Medulla oblongata (tissue), 1 donor: Measurements from ENCODE around the gene NCAM2.

ENCODE experiments used
- DNase-seq: peaks from one replicate; pipeline ENCODE4 v3.0.0-alpha.2; 2015; ENCODE audit errors: extremely low spot score

Gene NCAM2

GRCh38 chr21:20997636-20998455, at the start of gene NCAM2:
NCAM2 (plus strand) TSS chr21:20998409.
- peak; percentile 75 for DNase-seq

DNA sequence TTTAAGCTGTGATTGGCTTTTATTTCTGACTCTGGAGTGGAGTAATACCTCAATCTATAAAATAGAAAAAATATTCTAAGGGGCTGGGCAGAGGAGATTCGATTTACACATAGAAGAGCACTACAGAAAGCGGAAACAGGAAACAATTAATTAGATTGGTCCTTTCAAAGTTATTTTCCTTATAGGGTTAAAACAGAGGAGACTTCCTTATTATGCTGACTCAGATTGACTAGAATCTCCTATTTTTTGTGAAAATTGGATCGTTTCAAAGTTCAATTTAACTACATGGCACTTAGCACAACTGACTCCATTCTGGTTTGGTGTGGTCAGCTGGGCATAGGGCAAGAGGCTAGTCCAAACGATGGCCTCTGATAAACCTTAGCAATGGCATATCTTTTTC, 48.3 kb upstream of the NCAM2 start:
- no peak for DNase-seq

DNA sequence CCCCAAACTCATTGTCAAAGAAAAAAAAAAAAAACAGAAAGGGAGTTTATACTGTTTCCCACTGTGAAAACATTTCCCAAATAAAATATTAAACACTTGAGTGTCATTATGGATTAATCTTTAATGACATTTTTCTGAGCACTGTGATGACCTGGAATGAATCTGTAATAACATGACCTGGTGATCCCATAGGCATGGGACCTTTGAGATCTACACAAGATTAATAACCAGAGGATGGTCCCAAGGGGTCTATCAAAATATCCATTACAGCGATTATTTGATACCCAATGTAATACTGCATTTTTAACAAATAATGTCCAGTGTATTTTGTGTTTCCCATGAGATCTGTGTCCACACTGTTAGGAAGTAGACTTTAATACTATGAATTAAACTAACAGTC, 32.4 kb upstream of the NCAM2 start:
- DNase-seq = no peak

DNA sequence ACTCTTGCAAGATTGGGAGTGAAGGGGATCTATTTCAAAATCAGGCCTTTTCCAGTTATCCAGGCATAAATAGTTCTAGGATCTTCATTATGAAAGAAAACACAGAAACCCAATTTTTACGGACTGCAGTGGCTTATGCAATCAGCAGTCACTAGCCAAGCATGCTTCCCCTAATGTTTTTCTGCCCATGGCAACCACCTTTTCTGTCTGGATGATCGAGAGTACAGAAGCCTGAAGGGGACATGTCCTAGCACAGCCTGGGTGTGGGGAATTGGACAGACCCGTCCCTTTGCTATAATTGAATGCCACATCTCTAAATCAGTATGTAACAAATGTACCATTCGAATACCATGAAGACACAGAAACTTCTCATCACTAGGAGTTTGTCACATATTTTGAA, 29.8 kb upstream of the NCAM2 start:
- peak; percentile 64 for DNase-seq

DNA sequence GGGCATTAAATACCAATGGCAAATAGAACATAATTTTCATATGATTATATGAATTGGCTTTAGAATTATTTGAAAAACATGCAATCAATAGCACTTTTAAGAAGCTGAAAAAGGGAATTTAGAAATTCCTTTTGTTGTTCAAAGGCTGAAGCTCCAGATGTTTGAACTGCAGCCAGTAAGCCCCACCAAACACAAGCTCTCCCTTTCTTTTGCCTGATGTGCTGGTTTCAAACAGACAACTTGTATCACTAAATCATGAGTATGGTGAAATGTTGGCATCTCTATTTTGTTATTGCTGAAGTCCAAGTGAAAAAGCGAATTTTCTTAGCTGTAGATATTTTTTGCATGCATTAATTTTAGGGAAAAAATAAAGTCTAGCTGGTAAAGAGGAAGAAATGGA, 27.5 kb upstream of the NCAM2 start:
- peak; percentile 42 for DNase-seq

DNA sequence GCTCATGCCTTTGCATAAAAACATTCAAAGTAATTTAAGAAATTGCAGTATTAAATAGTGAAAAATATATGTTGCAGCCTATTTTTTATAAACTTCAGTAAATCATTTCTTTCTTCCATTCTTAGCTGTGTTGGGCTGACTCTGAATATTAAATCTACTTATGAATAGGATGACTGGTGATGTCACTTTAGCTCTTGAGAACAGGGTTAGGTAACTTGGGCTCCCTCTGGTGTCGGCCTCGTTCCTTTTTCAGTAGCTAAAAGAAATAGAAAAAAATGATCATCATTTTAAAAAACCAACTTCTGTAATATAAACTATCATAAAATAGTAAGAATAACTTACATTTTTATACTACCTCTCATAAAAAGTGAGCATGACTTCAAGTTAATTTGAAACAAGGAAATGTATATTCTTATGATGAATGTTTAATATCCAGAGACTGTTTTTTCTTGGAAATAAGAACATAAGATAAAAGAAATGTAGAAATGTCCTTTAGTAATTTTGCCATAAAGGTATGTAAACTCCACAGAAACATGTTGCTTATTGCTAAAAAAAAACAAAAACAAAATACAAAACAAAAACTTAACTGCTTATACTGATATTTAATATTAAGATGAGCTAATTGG, 26.8 kb upstream of the NCAM2 start:
- peak; percentile 88 for DNase-seq

- no peak for DNase-seq
Measured at GRCh38 chr21:20994790-20995189, 3.4 kb upstream of the NCAM2 start.

- DNase-seq = no peak
Measured at GRCh38 chr21:20996421-20997310, 1.5 kb upstream of the NCAM2 start.

DNA sequence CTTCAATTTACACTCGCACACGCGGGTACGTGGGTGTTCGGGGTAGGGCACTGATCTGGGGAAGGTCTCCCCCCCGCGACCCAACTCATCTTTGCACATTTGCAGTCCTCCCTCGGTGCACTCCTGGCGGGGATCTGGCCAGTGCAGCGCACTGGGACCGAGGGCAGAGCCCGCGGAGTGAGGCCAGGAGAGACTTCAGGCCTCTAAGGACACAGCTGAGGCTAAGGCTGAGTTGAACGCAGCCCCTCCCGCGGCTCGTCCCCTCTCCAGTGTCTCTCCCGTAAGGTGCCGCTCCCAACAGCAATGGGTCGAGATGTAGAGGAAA, 936 bp upstream of the NCAM2 start:
- DNase-seq = peak; percentile 46

DNA sequence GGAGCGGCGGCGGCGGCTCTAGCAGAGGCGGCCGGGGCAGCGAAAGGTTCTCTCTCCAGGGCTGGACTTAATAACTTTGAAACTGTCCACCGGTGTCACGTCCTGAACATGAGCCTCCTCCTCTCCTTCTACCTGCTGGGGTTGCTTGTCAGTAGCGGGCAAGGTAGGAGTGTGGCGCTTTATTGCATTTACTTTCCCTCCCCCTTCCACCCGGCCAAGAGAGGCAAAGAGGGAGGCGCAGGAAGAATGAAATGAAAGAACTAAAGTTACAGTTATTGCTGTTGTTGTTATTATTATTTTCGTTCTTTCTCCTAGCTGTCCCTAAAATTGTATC, 214 bp downstream of the NCAM2 start:
- no peak for DNase-seq

GRCh38 chr21:20998886-20999285, 677 bp downstream of the NCAM2 start:
- peak; percentile 36 for DNase-seq

GRCh38 chr21:20999659-21000058, 1.4 kb downstream of the NCAM2 start:
- peak; percentile 92 for DNase-seq

DNA sequence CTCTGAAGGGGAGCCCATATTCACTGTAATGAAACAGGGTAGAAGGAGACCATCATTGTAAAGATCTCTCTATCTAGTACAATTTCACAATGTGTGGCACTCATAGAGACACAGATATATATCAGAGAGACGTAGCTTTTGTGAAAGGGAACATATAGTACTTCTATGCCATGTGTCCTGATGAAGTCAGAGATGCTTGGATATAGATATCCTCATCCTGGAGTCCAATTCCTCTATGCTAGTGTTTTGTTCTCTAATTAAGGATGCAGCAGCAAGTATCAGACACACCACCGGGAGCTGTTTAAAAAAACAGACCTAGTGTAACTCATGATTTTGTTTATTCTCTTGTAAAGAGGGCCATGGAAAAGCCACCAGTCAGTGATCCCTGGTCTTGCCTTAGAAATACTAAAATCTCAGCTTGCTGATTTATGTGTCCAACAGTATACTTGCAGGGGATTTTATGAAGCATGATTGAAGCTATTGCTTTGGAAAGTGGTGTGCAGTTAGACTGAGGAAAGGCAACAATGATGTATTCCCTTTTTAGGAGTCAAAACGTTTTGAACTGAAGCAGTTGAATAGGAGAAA, 2.5 kb downstream of the NCAM2 start:
- peak; percentile 53 for DNase-seq

GRCh38 chr21:21001591-21002100, 3.4 kb downstream of the NCAM2 start:
- DNase-seq = no peak

DNA sequence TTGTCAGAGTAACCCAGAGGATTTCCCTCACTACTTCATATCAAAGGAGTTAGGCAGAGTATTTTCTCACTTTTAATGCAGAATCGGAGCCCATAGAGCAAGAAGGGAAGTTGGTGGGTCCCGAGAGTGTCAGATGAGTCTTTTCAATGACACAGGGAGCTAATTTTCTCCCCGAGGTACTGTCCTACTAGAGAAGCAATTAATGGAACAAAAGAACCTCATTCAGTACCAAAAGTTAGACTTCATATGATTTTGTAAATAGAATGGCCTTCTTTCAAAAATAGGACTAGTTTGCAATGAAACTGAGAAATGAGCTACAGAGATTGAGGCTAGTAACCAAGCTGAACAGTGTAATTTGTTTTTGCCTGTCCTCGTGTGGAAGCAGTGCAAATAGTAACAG, 3.9 kb downstream of the NCAM2 start:
- peak; percentile 51 for DNase-seq

DNA sequence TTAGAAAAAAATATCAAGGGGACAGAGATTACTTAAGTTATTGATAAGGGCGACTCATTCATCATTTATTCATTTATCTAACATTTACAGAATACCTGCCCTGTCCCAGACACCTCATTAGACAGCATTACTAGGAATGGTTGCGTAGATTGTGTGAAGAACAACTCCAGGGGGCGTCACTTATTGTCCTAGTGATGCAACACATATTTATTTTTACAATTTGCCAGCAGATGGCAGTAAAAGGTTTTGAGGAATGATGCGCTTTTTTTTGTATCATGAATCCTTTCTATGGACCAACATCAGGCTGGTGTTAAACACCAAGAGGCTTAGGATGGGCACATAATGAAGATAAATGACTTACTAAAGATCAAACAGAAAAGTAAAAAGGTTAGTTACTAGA, 5.5 kb downstream of the NCAM2 start:
- peak; percentile 67 for DNase-seq

GRCh38 chr21:21007606-21008005, 9.4 kb downstream of the NCAM2 start:
- DNase-seq = no peak

- no peak for DNase-seq
Measured at GRCh38 chr21:21010228-21010627, 12.0 kb downstream of the NCAM2 start.

DNA sequence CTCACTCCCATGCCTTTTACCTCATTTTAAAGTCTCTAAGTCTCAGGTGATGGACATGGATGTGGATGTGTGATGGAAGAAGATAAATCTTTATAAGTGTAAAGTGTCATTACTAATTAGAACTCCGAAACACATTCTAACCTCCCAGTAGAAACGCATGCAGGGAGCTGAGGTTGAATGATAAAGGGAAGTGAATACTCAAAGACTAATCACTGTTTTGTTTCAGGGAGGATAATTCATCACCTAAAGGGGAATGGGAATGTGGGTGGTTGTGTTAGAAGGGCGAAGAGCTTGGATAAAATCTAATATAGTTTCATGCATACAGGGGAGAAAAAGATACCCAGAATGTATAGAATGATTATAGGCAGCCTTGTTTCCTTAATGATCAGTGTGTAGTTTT, 12.5 kb downstream of the NCAM2 start:
- no peak for DNase-seq

DNA sequence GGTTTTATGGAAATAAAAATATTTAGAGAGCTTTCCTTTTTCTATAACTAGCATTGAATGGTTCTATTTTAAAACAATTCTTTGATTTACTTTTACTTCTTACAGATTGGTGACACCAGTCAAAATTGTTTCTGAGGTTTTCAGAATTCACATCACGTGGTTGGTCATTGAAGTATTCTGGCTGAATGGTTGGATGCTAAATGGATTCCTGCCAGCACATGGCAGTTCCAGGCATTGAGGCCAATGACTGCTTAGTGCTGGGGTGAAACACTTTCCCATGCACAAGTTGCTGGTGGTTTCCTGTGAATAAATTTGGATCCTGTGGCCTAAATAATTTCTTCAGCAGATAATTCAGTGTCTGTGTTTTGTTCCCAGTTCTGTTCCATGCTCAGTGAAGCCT, 20.6 kb downstream of the NCAM2 start:
- peak; percentile 84 for DNase-seq

- DNase-seq = no peak
Measured at GRCh38 chr21:21019681-21020080, 21.5 kb downstream of the NCAM2 start.

- no peak for DNase-seq
Measured at GRCh38 chr21:21025742-21026141, 27.5 kb downstream of the NCAM2 start.
